Caco-2 (cell line): ENCODE data around the gene NAPSA. TPM values are rescaled to one million over a fixed set of nuclear protein-coding genes. Genes with fewer than 3 reads are reported as not detected.
"Not testable (repeated sequence)": the region's sequence is repeated elsewhere in the genome, so short reads cannot be mapped to it uniquely, and the experiment has no call there.

Experiments
- BruUV-seq: library from RNA; stranded (reverse); fragments of 400-500 nt; replicated peaks from 2 replicates; lab custom pipeline; 2021; lab: Mats Ljungman, UMichigan
- CTCF ChIA-PET: fragments of 300-600 bp; sonication (Branson Sonifier 250); formaldehyde crosslinking; loops from one replicate; lab custom pipeline; 2022; ENCODE audit warnings: antibody characterized with exemption; lab: Charles Lee
- POLR2A ChIA-PET: fragments of 300-600 bp; sonication (Branson Sonifier 250); formaldehyde crosslinking; loops from one replicate; lab custom pipeline; 2022; ENCODE audit warnings: antibody characterized with exemption; lab: Charles Lee
- DNase-seq, 2 experiments: peaks; one replicate each; pipeline versions ENCODE4 v3.0.0 to v3.0.0-alpha.2; 2020 to 2022
- H3K27me3 ChIP-seq: replicated peaks from 2 replicates; pipeline ENCODE4 v1.6.0; 2011; ENCODE audit warnings: low read length; ENCODE audit not compliant: control insufficient read depth, insufficient read depth
- H3K36me3 ChIP-seq: 2 replicates; pipeline ENCODE4 v1.5.1; 2011; ENCODE audit warnings: low read length; ENCODE audit not compliant: control insufficient read depth, insufficient read depth
- H3K4me1 ChIP-seq: fragments of 250-450 bp; sonication (Bioruptor Pico); 2 replicates; pipeline ENCODE4 v1.5.1; 2020; ENCODE audit warnings: mild to moderate bottlenecking
- H3K4me3 ChIP-seq: 2 replicates; pipeline ENCODE4 v1.5.1; 2011; ENCODE audit warnings: low read depth, mild to moderate bottlenecking, control low read depth, low read length
- H3K9me3 ChIP-seq: fragments of 250-450 bp; sonication (Bioruptor Pico); 2 replicates; pipeline ENCODE4 v1.5.1; 2020; ENCODE audit warnings: mild to moderate bottlenecking, moderate library complexity
- H3K27ac Mint-ChIP-seq: one replicate; pipeline ENCODE4 v1.8.0; 2022; ENCODE audit warnings: mixed read lengths; ENCODE audit not compliant: unreplicated experiment
- H3K27me3 Mint-ChIP-seq: one replicate; pipeline ENCODE4 v1.8.0; 2022; ENCODE audit warnings: mixed read lengths; ENCODE audit not compliant: insufficient read depth, unreplicated experiment
- H3K36me3 Mint-ChIP-seq: one replicate; pipeline ENCODE4 v1.8.0; 2022; ENCODE audit warnings: mild to moderate bottlenecking, mixed read lengths; ENCODE audit not compliant: insufficient read depth, unreplicated experiment
- H3K4me1 Mint-ChIP-seq: one replicate; pipeline ENCODE4 v1.8.0; 2022; ENCODE audit warnings: low read depth, mixed read lengths; ENCODE audit not compliant: unreplicated experiment
- H3K4me3 Mint-ChIP-seq: one replicate; pipeline ENCODE4 v1.8.0; 2022; ENCODE audit warnings: mild to moderate bottlenecking, moderate library complexity, mixed read lengths; ENCODE audit not compliant: unreplicated experiment
- H3K9me3 Mint-ChIP-seq: one replicate; pipeline ENCODE4 v1.8.0; 2022; ENCODE audit warnings: mixed read lengths; ENCODE audit not compliant: unreplicated experiment
- CTCF ChIP-seq, 2 experiments: fragments of 200-600 bp in 1 of 2; IDR thresholded peaks; 1 replicate in 1 of 2; 2 replicates in 1 of 2; pipeline versions ENCODE4 v1.5.1 to v1.8.0; 2011 to 2022; ENCODE audit warnings: antibody characterized with exemption in 1 of 2, control low read depth in 1 of 2, inconsistent platforms in 1 of 2, low read depth in 1 of 2, low read length in 1 of 2, mild to moderate bottlenecking in 1 of 2, moderate library complexity in 1 of 2; ENCODE audit not compliant: insufficient read depth in 1 of 2, severe bottlenecking in 1 of 2, unreplicated experiment in 1 of 2
- intact Hi-C: fragments of 100-400 bp; cut with micrococcal nuclease; formaldehyde crosslinking; loops from one replicate; pipeline ENCODE4 v1.10.0; 2022; ENCODE audit not compliant: unreplicated experiment
- total RNA-seq: library from RNA; stranded (reverse); gene quantifications from 2 replicates; pipeline ENCODE4 v1.2.3, GENCODE V29; 2022

Gene NAPSA
- total RNA-seq, 1 experiment from 2014 or later, result 1.2 TPM

- POLR2A ChIA-PET, result no interaction called here
- no peaks in the 10 kb centered on the region for H3K9me3 ChIP-seq
- CTCF ChIA-PET, result no interaction called here
Measured at GRCh38 chr19:50349277-50350057, 16.0 kb downstream of the NAPSA start.

GRCh38 chr19:50347089-50347581 lies 18.3 kb downstream of the NAPSA start:
- BruUV-seq, CTCF ChIA-PET, H3K4me3 ChIP-seq, H3K9me3 Mint-ChIP-seq, H3K27me3 ChIP-seq, H3K36me3 ChIP-seq, intact Hi-C loops, H3K27me3 Mint-ChIP-seq, H3K9me3 ChIP-seq: not testable (repeated sequence)
- H3K4me3 Mint-ChIP-seq, result peak overlapping the region; percentile 21
- H3K36me3 Mint-ChIP-seq, result peaks cover 13% of the 10 kb centered on the region
- POLR2A ChIA-PET, result interaction anchor here (1.2 kb wide), 1 partner anchor 14 kb away, joined by 7 read pairs; no protein-coding TSS in a partner anchor
- peaks cover 24% of the 10 kb centered on the region for H3K4me1 ChIP-seq
- H3K27ac Mint-ChIP-seq, result peak overlapping the region; percentile 25
- H3K4me1 Mint-ChIP-seq, result peaks cover 26% of the 10 kb centered on the region
- DNase-seq, result peak in 1 of 2 experiments; percentile 37

More at GRCh38 chr19:50349277-50350057, 16.0 kb downstream of the NAPSA start:
- DNase-seq, result no peak
- peaks cover 24% of the 10 kb centered on the region for H3K4me1 ChIP-seq
- no peaks in the 10 kb centered on the region for H3K9me3 Mint-ChIP-seq
- no peaks in the 10 kb centered on the region for H3K27me3 Mint-ChIP-seq
- no peak overlapping the region for H3K27ac Mint-ChIP-seq
- BruUV-seq, result no TSS peak
- no peak overlapping the region for H3K4me3 ChIP-seq
- H3K4me3 Mint-ChIP-seq, result no peak overlapping the region
- peaks cover 26% of the 10 kb centered on the region for H3K4me1 Mint-ChIP-seq
- H3K36me3 Mint-ChIP-seq, result peaks cover 13% of the 10 kb centered on the region
- TF ChIP-seq CTCF (IDR thresholded peaks at IDR 0.05; ENCODE audit: insufficient read depth in 1 of 2, low read depth in 1 of 2, low read length in 1 of 2, severe bottlenecking in 1 of 2, unreplicated experiment in 1 of 2), result no peak
- H3K27me3 ChIP-seq, result no peaks in the 10 kb centered on the region
- H3K36me3 ChIP-seq, result no peaks in the 10 kb centered on the region
- intact Hi-C loops, result loop anchor here (10.0 kb wide), 1 partner anchor 355 kb away; no protein-coding TSS in a partner anchor

GRCh38 chr19:50344661-50345318 lies 20.6 kb downstream of the NAPSA start:
- H3K27me3 ChIP-seq, result no peaks in the 10 kb centered on the region
- DNase-seq, result no peak
- H3K36me3 ChIP-seq, result no peaks in the 10 kb centered on the region; the same call in 1 of the 2 replicates
- no peak overlapping the region for H3K4me3 Mint-ChIP-seq
- H3K9me3 ChIP-seq, result peaks cover 4% of the 10 kb centered on the region; the same call in 1 of the 2 replicates
- intact Hi-C loops, result no loop called here
- peaks cover 10% of the 10 kb centered on the region for H3K9me3 Mint-ChIP-seq
- POLR2A ChIA-PET, result no interaction called here
- BruUV-seq, result no TSS peak
- peaks cover 18% of the 10 kb centered on the region for H3K4me1 ChIP-seq
- CTCF ChIA-PET, result no interaction called here
- no peak for TF ChIP-seq CTCF (IDR thresholded peaks at IDR 0.05; ENCODE audit: insufficient read depth in 1 of 2, low read depth in 1 of 2, low read length in 1 of 2, severe bottlenecking in 1 of 2, unreplicated experiment in 1 of 2)
- no peak overlapping the region for H3K27ac Mint-ChIP-seq
- no peak overlapping the region for H3K4me3 ChIP-seq
- peaks cover 26% of the 10 kb centered on the region for H3K4me1 Mint-ChIP-seq
- peaks cover 13% of the 10 kb centered on the region for H3K36me3 Mint-ChIP-seq
- no peaks in the 10 kb centered on the region for H3K27me3 Mint-ChIP-seq
